GM21526 (cell line): ENCODE results near the gene TMX1.
"Not testable (repeated sequence)": the region's sequence is repeated elsewhere in the genome, so short reads cannot be mapped to it uniquely, and the experiment has no call there.

Experiments
- ATAC-seq: cut with Tn5 transposase; IDR thresholded peaks from one replicate; pipeline ENCODE4 v1.9.1; 2021; ENCODE audit warnings: moderate library complexity; ENCODE audit not compliant: unreplicated experiment, low FRiP score

Gene TMX1

GRCh38 chr14:51239813-51240803 lies at the start of gene TMX1:
Gene TMX1 (plus strand): TSS chr14:51240247. CDS start chr14:51240293, 46 bp downstream.
- ATAC-seq: peak; percentile 88

- no peak for ATAC-seq
These were observed 38.2 kb upstream of the TMX1 start for GRCh38 chr14:51201890-51202289.

GRCh38 chr14:51202914-51203665 lies 37.0 kb upstream of the TMX1 start:
- ATAC-seq: no peak

GRCh38 chr14:51203881-51204280 lies 36.2 kb upstream of the TMX1 start:
- no peak for ATAC-seq

- no peak for ATAC-seq
These were observed 34.6 kb upstream of the TMX1 start for GRCh38 chr14:51205486-51205885.

GRCh38 chr14:51206462-51206861 lies 33.6 kb upstream of the TMX1 start:
- ATAC-seq: no peak

- no peak for ATAC-seq
These were observed 32.4 kb upstream of the TMX1 start for GRCh38 chr14:51207621-51208020.

- no peak for ATAC-seq
These were observed 31.1 kb upstream of the TMX1 start for GRCh38 chr14:51208982-51209381.

- ATAC-seq: no peak
These were observed 30.6 kb upstream of the TMX1 start for GRCh38 chr14:51209457-51209856.

- ATAC-seq: no peak
These were observed 29.5 kb upstream of the TMX1 start for GRCh38 chr14:51210594-51210993.

- ATAC-seq: no peak
These were observed 28.9 kb upstream of the TMX1 start for GRCh38 chr14:51211149-51211548.

GRCh38 chr14:51216602-51217001 lies 23.4 kb upstream of the TMX1 start:
- no peak for ATAC-seq

- no peak for ATAC-seq
These were observed 20.3 kb upstream of the TMX1 start for GRCh38 chr14:51219473-51220448.

- not testable (repeated sequence) for ATAC-seq
These were observed 16.6 kb upstream of the TMX1 start for GRCh38 chr14:51223463-51223862.

GRCh38 chr14:51224551-51224950 lies 15.5 kb upstream of the TMX1 start:
- ATAC-seq: no peak

GRCh38 chr14:51225751-51226150 lies 14.3 kb upstream of the TMX1 start:
- no peak for ATAC-seq

- no peak for ATAC-seq
These were observed 11.7 kb upstream of the TMX1 start for GRCh38 chr14:51228391-51228790.

- ATAC-seq: no peak
These were observed 11.2 kb upstream of the TMX1 start for GRCh38 chr14:51228890-51229289.

GRCh38 chr14:51236314-51236713 lies 3.7 kb upstream of the TMX1 start:
- ATAC-seq: no peak

GRCh38 chr14:51240804-51241380 lies 845 bp downstream of the TMX1 start:
- ATAC-seq: no peak
